ENCODE measurements around the gene CLN3. TPM values are rescaled to one million over a fixed set of nuclear protein-coding genes. Genes with fewer than 3 reads are reported as not detected.

CLN3 gene
- total and polyA plus RNA-seq, 2 of the 13 experiments (the other 11 are each of a cell fraction or from before 2014, with no cell fraction given): 23.4 to 46.8 TPM

DNA sequence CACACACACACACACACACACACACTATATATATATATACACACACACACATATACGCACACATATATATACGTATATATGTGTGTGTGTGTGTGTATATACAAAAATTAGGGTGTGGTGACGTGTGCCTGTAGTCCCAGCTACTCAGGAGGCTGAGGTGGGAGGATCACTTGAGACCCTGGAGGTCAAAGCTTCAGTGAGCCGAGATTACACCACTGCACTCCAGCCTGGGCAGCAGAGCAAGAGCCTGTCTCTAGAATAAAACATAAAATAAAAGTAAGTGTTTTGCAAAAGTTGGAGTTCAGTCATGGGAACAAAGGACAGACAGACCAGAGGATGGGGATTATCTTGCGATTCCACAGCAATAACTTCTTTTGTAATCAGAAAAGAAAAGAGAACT, 36.1 kb upstream of the CLN3 start:
- TF ChIP-seq HOMEZ (CRISPR knock-in tag; IDR thresholded peaks at IDR 0.05; ENCODE audit: low read depth) (no peak), TEAD2 (CRISPR knock-in tag; IDR thresholded peaks at IDR 0.05) (no peak), ZNF607 (CRISPR knock-in tag; IDR thresholded peaks at IDR 0.05; ENCODE audit: borderline replicate concordance) (peak; percentile 49; the same call in 1 of the 2 replicates), ZNF121 (CRISPR knock-in tag; IDR thresholded peaks at IDR 0.05) (peak; percentile 85), ZMYM3 (CRISPR knock-in tag; IDR thresholded peaks at IDR 0.05) (peak; percentile 26; the same call in 1 of the 2 replicates), GTF2F1 (IDR thresholded peaks at IDR 0.05; ENCODE audit: low read length) (no peak), ZNF460 (CRISPR knock-in tag; IDR thresholded peaks at IDR 0.05; ENCODE audit: borderline replicate concordance) (peak; percentile 23; the same call in 1 of the 2 replicates), HDAC1 (CRISPR knock-in tag; IDR thresholded peaks at IDR 0.05) (peak; percentile 39; the same call in 1 of the 2 replicates), ZNF770 (CRISPR knock-in tag; IDR thresholded peaks at IDR 0.05) (peak; percentile 97)
- TF ChIP-seq, protein P1, sequence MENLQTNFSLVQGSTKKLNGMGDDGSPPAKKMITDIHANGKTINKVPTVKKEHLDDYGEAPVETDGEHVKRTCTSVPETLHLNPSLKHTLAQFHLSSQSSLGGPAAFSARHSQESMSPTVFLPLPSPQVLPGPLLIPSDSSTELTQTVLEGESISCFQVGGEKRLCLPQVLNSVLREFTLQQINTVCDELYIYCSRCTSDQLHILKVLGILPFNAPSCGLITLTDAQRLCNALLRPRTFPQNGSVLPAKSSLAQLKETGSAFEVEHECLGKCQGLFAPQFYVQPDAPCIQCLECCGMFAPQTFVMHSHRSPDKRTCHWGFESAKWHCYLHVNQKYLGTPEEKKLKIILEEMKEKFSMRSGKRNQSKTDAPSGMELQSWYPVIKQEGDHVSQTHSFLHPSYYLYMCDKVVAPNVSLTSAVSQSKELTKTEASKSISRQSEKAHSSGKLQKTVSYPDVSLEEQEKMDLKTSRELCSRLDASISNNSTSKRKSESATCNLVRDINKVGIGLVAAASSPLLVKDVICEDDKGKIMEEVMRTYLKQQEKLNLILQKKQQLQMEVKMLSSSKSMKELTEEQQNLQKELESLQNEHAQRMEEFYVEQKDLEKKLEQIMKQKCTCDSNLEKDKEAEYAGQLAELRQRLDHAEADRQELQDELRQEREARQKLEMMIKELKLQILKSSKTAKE (CRISPR knock-in tag; IDR thresholded peaks at IDR 0.05; ENCODE audit: borderline replicate concordance): 0 out of 2 replicates have a peak, but pooled peaks have one; percentile 19
- TF ChIP-seq, protein P2, sequence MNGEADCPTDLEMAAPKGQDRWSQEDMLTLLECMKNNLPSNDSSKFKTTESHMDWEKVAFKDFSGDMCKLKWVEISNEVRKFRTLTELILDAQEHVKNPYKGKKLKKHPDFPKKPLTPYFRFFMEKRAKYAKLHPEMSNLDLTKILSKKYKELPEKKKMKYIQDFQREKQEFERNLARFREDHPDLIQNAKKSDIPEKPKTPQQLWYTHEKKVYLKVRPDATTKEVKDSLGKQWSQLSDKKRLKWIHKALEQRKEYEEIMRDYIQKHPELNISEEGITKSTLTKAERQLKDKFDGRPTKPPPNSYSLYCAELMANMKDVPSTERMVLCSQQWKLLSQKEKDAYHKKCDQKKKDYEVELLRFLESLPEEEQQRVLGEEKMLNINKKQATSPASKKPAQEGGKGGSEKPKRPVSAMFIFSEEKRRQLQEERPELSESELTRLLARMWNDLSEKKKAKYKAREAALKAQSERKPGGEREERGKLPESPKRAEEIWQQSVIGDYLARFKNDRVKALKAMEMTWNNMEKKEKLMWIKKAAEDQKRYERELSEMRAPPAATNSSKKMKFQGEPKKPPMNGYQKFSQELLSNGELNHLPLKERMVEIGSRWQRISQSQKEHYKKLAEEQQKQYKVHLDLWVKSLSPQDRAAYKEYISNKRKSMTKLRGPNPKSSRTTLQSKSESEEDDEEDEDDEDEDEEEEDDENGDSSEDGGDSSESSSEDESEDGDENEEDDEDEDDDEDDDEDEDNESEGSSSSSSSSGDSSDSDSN (CRISPR knock-in tag; IDR thresholded peaks at IDR 0.05): peak; percentile 30; the same call in 1 of the 2 replicates
- no peak for DNase-seq (ENCODE audit: low spot score)
- Histone ChIP-seq H3K4me1 (ENCODE audit: insufficient read depth, low read length) (peaks cover 83% of the 10 kb centered on the region), H4K20me1 (ENCODE audit: insufficient read depth, low read length) (no peaks in the 10 kb centered on the region), H3K36me3 (replicated peaks in 1 of 2; ENCODE audit: control insufficient read depth in 1 of 2, insufficient read depth in 2 of 2, low read length in 2 of 2) (no peaks in the 10 kb centered on the region), H3K27ac (ENCODE audit: extremely low read length, insufficient read depth, low read length) (peak overlapping the region; percentile 80), H3K9ac (ENCODE audit: insufficient read depth, low read depth, low read length) (peak overlapping the region; percentile 63), H2AFZ (ENCODE audit: low read length) (no peak overlapping the region), H3K79me2 (ENCODE audit: insufficient read depth, low read length) (no peaks in the 10 kb centered on the region), H3K9me3 (ENCODE audit: low read length) (no peaks in the 10 kb centered on the region), H3K4me3 (replicated peaks in 1 of 3; ENCODE audit: insufficient read depth in 1 of 3, low read depth in 2 of 3, low read length in 3 of 3) (no peak overlapping the region), H3K27me3 (ENCODE audit: control insufficient read depth in 1 of 2, insufficient read depth in 2 of 2, low read length in 2 of 2) (no peaks in the 10 kb centered on the region), H3K4me2 (ENCODE audit: low read depth, low read length) (peak overlapping the region; percentile 71)
- intact Hi-C loops (cut with micrococcal nuclease; ENCODE audit: unreplicated experiment): no loop called here
- ChIA-PET CTCF (ENCODE audit: low intra/inter-chr PET ratio, low total read pairs) (no interaction called here), POLR2A (interaction anchor here (1.5 to 3.0 kb wide), 2 partner anchors 11 to 36 kb away, joined by 4 to 23 read pairs; partner anchors contain the start of genes CLN3 and NUPR1)
- no TSS peak for BruUV-seq (replicated peaks)
- in situ Hi-C loops (cut with HindIII; ENCODE audit: extremely low pct_ligation_motif_present, low pct_unique_long_range_greater_than_20kb): no loop called here
- FAIRE-seq: no peak
- WGBS (ENCODE audit: low lambda C conversion rate): 53% methylated on average over 5 of the region's 5 CpGs
- ATAC-seq: no peak

All from HepG2 (cell line).